ENCODE measurements around the gene CASP3.
"Not testable (repeated sequence)": the region's sequence is repeated elsewhere in the genome, so short reads cannot be mapped to it uniquely, and the experiment has no call there.

The CASP3 gene

DNA sequence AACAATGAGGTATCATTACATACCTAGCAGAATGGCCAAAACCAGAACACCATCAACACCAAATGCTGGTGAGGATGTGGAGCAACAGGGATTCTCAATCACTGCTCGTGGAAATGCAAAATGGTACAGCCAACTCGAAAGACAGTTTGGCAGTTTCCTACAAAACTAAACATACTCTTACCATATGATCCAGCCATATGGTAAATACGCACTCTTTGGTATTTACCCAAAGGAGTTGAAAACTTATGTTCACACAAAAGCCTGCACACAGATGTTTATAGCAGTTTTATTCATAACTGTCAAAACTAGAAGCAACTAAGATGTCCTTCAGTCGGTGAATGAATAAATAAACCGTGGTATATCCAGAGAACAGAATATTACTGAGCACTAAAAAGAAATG is 7.8 kb downstream of the CASP3 start:
- no peak overlapping the region for H3K4me3 ChIP-seq (ENCODE audit: low read depth, low read length)
- no peak for DNase-seq (ENCODE audit: low read depth)

DNA sequence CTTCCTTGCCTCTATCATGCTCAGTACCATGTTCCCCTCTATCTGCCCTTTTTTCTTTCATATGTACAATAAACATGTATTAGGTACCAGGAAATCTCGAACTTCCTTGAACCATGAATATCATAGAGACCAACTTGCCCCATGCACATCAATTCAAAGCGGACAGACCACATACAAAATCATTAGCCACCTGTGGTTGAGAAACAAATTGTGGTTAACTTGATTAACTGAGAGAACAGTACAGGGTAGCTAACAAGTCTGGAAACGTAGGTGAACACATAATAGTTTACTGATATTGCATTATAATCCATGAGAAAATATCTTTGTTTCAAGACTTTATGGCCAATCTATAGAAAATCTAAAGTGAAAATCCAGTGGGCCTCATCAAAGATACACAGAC is 8.2 kb downstream of the CASP3 start:
- no peak overlapping the region for H3K4me3 ChIP-seq (ENCODE audit: low read depth, low read length)
- no peak for DNase-seq (ENCODE audit: low read depth)

GRCh38 chr4:184636897-184637296 is 12.3 kb downstream of the CASP3 start:
- DNase-seq (ENCODE audit: low read depth): no peak
- no peak overlapping the region for H3K4me3 ChIP-seq (ENCODE audit: low read depth, low read length)

GRCh38 chr4:184636144-184636543 is 13.1 kb downstream of the CASP3 start:
- no peak for DNase-seq (ENCODE audit: low read depth)
- H3K4me3 ChIP-seq (ENCODE audit: low read depth, low read length): no peak overlapping the region

DNA sequence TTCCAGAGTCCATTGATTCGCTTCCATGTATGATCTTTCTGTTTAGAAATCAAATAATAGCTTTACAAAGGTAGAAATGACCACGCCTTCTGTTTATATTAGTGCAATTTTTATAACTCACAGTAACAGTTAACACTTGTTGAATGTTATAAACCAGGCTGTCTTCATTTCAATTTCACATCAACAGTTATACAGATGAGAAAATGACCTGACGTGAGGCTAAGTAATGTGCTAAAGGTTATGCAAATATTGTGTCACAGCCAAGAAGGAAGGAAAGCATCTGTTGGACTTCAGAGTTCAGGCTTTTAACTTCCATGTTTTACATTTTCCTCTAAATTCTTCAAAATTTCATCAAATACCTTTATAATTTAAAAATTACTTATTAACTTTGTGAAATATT is 13.9 kb downstream of the CASP3 start:
- H3K4me3 ChIP-seq (ENCODE audit: low read depth, low read length): no peak overlapping the region
- DNase-seq (ENCODE audit: low read depth): no peak

DNA sequence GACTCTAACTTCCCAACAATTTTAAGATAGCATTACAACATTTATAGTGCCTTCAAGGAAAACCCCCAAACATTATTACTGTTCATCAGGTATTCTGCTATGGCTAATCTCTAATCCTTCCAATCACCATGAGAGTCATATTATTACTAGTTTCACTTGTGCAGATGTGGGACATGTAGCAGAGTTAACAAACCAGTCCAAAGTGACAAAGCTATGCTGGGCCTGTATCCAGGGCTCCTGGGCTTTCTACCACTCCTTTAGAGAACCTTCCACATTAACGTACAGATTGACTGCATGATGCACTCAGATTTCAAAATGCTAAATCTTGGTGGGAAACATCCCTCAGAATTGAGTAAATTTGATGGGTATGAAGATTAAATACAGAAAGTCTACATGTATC is 16.4 kb downstream of the CASP3 start:
- no peak for DNase-seq (ENCODE audit: low read depth)
- no peak overlapping the region for H3K4me3 ChIP-seq (ENCODE audit: low read depth, low read length)

GRCh38 chr4:184628103-184628502 is 21.1 kb downstream of the CASP3 start:
- H3K4me3 ChIP-seq (ENCODE audit: low read depth, low read length): no peak overlapping the region
- no peak for DNase-seq (ENCODE audit: low read depth)

DNA sequence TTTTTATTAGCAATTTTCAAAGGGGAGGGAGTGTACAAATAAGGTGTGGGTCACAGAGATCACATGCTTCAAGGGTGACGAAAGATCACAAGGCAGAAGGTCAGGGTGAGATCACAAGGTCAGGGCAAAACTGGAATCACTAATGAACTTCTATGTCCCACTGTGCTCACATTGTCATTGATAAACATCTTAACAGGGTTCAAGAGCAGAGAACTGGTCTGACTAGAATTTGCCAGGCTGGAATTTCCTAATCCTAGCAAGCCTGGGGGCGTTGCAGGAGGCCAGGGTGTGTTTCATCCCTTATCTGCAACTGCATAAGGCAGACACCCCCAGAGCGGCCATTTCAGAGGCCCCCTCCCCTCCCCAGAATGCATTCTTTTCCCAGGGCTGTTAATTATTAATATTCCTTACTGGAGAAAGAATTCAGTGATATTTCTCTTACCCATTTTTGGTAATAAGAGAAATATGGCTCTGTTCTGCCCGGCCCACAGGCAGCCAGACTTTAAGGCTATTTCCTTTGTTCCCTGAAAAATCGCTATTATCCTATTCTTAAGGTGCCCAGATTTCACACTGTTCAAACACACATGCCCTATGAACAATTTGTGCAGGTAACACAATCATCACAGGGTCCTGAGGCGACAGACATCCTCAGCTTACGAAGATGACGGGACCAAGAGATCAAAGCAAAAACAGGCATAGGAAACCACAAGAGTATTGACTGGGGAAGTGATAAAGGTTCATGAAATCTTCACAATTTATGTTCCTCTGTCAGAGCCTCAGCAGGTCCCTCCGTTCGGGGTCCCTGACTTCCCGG is 23.3 kb downstream of the CASP3 start:
- not testable (repeated sequence) for DNase-seq (ENCODE audit: low read depth); H3K4me3 ChIP-seq (ENCODE audit: low read depth, low read length)

- DNase-seq (ENCODE audit: low read depth): no peak
- no peak overlapping the region for H3K4me3 ChIP-seq (ENCODE audit: low read depth, low read length)
Observed at GRCh38 chr4:184624972-184625554, 24.2 kb downstream of the CASP3 start.

DNA sequence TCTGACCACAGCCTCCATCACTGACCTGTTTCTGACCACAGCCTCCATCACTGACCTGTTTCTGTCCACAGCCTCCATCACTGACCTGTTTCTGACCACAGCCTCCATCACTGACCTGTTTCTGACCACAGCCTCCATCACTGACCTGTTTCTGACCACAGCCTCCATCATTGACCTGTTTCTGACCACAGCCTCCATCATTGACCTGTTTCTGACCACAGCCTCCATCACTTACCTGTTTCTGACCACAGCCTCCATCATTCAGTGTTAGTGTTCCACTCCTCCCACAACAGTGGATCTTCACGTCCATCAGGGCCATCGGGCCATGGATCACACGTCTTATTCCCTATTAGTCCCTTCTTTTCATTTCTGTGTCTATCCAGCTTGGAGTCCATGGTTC is 24.7 kb downstream of the CASP3 start:
- H3K4me3 ChIP-seq (ENCODE audit: low read depth, low read length); DNase-seq (ENCODE audit: low read depth): not testable (repeated sequence)

GRCh38 chr4:184621518-184621917 is 27.7 kb downstream of the CASP3 start:
- no peak for DNase-seq (ENCODE audit: low read depth)
- H3K4me3 ChIP-seq (ENCODE audit: low read depth, low read length): no peak overlapping the region

- H3K4me3 ChIP-seq (ENCODE audit: low read depth, low read length): no peak overlapping the region
- no peak for DNase-seq (ENCODE audit: low read depth)
Observed at GRCh38 chr4:184620212-184620867, 28.9 kb downstream of the CASP3 start.

DNA sequence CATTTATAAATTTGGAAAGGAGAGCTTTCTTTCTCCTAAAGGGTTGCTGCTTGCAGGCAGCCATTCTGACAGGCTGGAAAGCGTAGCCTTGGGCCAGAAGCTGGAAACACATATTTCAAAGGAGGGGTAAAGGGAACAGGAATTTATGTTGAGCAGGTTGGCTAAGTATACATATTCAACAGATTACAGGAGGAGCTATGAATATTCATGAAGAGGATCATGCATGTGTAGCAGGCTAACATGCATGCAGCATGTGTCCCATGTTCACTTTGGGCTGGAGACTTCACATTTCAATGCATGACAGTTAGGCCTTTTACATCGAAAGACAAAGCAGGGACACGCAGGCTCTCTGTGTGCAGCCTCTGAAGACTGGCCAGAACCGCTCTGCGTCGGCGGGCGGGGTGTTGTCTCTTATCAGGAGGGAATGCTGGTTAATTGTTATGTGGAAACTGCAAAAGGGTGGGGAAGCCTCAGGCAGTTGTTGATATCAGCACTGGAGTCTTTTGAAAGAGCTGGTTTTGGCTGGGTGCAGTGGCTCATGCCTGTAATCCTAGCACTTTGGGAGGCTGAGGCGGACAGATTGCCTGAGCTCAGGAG is 31.5 kb downstream of the CASP3 start:
- H3K4me3 ChIP-seq (ENCODE audit: low read depth, low read length): no peak overlapping the region

DNA sequence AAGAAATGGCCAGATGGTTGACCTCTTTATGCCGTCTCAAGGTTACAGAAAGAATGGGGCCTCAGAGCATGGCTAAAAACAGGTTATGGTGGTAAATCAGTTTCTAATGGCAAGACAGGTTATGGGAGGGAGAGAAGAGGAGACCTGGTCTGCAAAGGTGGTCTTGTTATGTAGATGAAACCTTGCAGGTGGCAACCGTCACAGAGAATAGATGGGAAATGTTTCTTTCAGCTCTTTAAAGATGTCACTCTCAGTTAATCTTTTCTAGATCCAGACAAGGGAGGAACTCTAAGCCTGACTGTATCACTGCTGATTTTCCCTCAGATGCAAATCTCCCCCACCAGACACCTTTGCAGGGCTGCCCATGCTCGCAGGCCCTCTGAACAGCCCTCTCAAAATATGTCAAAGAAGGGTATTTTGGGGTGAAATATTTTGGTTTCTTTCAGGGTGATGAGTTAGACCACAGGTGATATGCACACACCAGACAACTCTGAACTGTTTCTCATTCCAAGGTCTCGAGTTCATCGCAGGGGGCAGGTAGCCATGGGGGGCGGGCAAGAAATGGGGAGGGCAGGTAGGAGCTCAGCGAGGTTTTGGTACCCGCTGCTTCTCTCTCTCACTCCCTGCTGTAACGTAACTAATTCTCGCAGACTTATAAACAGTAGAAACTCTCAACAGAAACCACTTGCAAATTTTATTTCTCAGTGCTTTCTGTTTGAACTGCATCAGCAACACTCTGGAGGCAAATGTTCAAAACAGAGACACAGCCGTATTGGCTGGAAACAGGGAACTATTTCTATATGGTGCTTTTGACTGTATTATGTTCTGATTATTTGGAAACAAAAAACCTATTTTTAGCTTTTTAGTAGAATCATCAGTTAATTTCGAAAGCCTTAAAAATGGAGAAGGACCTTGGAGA is 32.4 kb downstream of the CASP3 start:
- no peak for DNase-seq (ENCODE audit: low read depth)
- no peak overlapping the region for H3K4me3 ChIP-seq (ENCODE audit: low read depth, low read length)

More for the DNA sequence above, 31.5 kb downstream of the CASP3 start:
- DNase-seq (ENCODE audit: low read depth): no peak

GRCh38 chr4:184616168-184616567 is 33.1 kb downstream of the CASP3 start:
- not testable (repeated sequence) for DNase-seq (ENCODE audit: low read depth); H3K4me3 ChIP-seq (ENCODE audit: low read depth, low read length)

- no peak for DNase-seq (ENCODE audit: low read depth)
- H3K4me3 ChIP-seq (ENCODE audit: low read depth, low read length): no peak overlapping the region
Observed at GRCh38 chr4:184614509-184614908, 34.7 kb downstream of the CASP3 start.

DNA sequence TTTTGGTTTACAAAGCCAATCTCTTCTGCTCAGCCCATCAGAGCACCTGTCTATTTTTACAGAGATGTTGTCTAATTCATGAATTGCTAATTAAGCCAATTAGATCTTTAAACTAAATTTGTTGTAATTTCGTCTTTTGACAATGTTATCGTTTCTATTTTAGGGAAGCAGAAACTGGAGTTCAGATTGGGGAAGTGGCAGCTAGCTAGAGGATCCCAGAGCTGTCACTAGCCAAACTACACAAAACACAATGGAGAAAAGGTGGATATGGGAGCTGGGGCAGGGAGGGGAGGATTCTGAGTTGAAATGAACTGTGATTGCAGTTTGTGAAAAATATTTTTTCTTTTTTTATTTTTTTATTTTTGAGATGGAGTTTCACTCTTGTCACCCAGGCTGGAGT is 35.8 kb downstream of the CASP3 start:
- no peak for DNase-seq (ENCODE audit: low read depth)

GRCh38 chr4:184612074-184612473 is 37.2 kb downstream of the CASP3 start:
- no peak overlapping the region for H3K4me3 ChIP-seq (ENCODE audit: low read depth, low read length)
- DNase-seq (ENCODE audit: low read depth): no peak

More for the DNA sequence above, 35.8 kb downstream of the CASP3 start:
- no peak overlapping the region for H3K4me3 ChIP-seq (ENCODE audit: low read depth, low read length)

DNA sequence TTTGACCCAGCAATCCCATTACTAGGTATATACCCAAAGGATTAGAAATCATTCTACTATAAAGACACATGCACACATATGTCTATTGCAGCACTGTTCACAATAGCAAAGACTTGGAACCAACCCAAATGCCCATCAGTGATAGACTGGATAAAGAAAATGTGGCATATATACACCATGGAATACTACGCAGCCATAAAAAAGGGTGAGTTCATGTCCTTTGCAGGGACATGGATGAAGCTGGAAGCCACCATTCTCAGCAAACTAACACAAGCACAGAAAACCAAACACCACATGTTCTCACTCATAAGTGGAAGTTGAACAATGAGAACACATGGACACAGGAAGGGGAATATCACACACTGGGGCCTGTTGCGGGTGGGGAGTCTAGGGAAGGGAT is 41.8 kb downstream of the CASP3 start:
- DNase-seq (ENCODE audit: low read depth); H3K4me3 ChIP-seq (ENCODE audit: low read depth, low read length): not testable (repeated sequence)
